ENCODE results near the gene DLX3. TPM values are rescaled to one million over a fixed set of nuclear protein-coding genes. Genes with fewer than 3 reads are reported as not detected.

The DLX3 gene
- total and polyA plus RNA-seq, 2 of the 8 experiments (the other 6 are each of a cell fraction or from before 2014, with no cell fraction given), result 0.15 to 0.20 TPM

- TF ChIP-seq CEBPB (IDR thresholded peaks at IDR 0.05; ENCODE audit: low read depth, low read length) (no peak), SP4 (IDR thresholded peaks at IDR 0.05; ENCODE audit: low read length) (no peak), CHD1 (IDR thresholded peaks at IDR 0.05; ENCODE audit: low read depth, low read length) (no peak), RFX5 (IDR thresholded peaks at IDR 0.05; ENCODE audit: borderline replicate concordance, low read depth, low read length) (no peak), TAF1 (IDR thresholded peaks at IDR 0.05; ENCODE audit: low read depth, low read length) (no peak), TBP (IDR thresholded peaks at IDR 0.05; ENCODE audit: low read depth, low read length) (no peak), BCL11A (IDR thresholded peaks at IDR 0.05; ENCODE audit: low read depth in 2 of 2, low read length in 2 of 2) (no peak)
Measured at GRCh38 chr17:50035945-50036344, 40.9 kb upstream of the DLX3 start (continued).
